Stimulated activated naive CD4-positive, alpha-beta T cell (primary cell): ENCODE results near the gene DENND1A.
A peak's percentile ranks its signal among the peaks of the same experiment; 100 is the strongest.
"Not testable (repeated sequence)": the region's sequence is repeated elsewhere in the genome, so short reads cannot be mapped to it uniquely, and the experiment has no call there.

Source experiments
- DNase-seq, 6 experiments: peaks; one replicate each; lab custom pipeline; 2025; lab: John Stamatoyannopoulos, UW

The DENND1A gene

DNA sequence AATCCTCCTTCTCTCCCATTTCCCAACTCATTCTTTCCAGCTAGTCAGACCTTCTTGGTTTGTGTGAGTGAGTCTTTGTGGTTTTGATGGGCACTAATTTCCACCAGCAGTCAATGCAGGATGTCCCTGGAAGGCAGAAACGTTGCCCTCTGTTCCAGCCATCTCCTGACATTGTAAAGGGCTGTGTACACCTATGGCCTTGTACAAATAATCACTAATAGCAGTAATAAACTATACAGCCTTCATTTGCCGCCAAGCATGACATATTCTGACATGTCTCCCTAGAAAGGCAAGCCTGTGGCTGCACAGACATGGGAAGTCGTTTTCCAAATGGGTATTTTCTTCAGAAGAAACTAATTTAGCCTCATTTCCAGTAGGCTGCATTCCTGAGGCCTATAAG lies 18.4 kb upstream of the DENND1A start:
- no peak for DNase-seq

DNA sequence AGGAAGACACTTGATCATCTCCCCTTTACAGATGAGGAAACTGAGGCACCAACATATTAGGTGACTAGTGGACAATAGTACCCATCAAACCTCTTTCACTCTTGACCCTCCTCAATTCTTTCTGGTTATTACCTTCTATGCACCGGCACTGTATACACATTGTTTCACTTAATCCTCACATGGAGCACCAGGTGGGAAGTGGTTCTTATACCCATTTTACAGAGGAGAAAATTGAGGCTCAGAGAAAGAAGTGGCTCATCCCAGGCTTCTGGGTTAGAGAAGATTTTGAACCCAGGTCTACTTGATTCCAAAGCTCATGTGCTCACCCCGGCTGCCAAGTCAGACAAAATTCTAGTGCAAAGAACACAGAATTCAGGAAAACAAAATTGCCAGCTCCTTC lies 17.4 kb upstream of the DENND1A start:
- DNase-seq, result no peak

DNA sequence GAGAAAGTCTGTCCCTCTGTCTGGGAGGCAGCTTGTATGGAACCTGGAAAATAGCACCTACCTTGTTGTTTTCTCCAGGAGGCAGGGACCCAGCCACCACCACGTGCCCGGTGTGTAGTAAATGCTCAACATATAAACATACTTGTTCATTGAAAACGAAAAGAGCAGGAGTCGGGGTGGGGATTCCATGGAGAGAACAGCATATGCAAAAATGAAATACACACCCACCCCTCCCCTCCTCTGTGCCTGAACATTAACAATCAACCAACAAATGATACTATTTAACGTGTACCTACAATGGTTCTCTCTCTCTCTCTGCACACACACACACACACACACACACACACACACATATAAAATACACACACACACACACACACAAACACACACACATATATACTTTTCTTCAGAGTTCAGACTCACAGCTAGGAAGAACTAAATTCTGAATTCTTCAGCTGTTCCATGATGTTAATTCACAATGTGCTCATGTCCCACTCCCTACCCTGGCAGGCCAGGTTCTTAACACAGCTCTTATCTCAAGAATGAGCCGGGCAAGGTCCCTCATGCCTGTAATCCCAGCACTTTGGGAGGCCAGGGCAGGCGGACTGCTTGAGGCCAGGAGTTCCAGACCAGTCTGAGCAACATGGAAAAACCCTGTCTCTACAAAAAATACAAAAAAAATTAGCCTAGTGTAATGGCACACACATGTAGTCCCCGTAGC lies 16.3 kb upstream of the DENND1A start:
- DNase-seq, result no peak

DNA sequence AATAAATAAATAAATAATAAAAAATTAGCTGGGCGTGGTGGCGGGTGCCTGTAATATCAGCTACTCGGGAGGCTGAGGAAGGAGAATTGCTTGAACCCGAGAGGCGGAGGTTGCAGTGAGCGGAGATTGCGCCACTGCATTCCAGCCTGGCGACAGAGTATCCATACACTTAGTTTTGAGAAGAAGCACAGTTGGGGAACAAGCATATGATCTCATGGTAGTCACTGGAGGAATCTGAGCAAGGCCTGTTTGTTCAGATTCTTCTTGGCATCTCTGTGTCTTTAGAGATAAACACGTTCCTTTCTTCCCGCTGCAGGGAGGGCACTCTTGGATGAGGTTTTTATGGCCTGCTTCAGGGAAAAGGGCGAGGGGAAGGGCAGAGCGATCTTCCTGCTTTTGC lies 15.6 kb upstream of the DENND1A start:
- DNase-seq, result no peak

DNA sequence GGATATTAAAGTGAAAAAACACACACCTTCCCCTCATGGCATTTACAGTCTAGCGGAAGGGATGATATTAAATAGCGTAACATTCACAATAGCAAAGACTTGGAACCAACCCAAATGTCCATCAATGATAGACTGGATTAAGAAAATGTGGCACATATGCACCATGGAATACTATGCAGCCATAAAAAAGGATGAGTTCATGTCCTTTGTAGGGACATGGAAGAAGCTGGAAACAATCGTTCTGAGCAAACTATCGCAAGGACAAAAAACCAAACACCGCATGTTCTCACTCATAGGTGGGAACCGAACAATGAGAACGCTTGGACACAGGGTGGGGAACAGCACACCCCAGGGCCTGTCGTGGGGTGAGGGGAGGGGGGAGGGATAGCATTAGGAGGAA lies 14.5 kb upstream of the DENND1A start:
- not testable (repeated sequence) for DNase-seq

DNA sequence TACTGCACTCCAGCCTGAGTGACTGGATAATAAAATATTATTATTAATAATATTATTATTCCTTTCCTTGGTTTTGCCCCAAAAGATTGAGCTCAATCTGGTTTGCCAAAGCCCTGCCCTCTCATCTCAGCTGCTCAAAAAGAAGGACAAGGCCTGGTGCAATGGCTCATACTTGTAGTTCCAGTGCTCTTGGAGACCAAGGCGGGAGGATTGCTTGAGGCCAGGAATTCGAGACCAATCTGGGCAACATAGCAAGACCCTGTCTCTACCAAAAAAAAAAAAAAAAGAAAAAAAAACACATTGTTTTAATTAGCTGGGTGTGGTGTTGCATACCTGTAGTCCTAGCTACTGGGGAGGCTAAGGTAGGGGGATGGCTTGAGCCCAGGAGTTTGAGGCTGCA lies 13.7 kb upstream of the DENND1A start:
- no peak for DNase-seq

DNA sequence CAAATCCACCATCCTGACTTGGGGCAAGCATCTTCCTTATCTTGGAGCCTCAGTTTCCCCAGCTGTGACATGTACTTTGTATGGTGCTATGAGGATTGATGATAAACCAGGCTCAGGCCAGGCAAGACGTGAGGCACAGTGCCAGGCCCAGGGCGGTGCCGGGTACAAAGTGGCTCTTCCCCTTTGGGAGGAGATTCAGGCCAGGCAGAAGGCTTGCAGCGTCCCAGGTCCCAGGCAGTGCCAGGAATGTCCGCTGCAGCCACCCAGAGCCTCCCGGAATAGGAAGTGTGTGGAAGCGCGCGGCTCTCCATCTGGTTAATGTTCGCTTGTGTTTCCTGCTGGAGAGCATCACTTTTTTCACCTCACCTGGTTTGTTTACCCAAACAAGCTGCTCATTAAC lies 12.6 kb upstream of the DENND1A start:
- DNase-seq, result no peak

DNA sequence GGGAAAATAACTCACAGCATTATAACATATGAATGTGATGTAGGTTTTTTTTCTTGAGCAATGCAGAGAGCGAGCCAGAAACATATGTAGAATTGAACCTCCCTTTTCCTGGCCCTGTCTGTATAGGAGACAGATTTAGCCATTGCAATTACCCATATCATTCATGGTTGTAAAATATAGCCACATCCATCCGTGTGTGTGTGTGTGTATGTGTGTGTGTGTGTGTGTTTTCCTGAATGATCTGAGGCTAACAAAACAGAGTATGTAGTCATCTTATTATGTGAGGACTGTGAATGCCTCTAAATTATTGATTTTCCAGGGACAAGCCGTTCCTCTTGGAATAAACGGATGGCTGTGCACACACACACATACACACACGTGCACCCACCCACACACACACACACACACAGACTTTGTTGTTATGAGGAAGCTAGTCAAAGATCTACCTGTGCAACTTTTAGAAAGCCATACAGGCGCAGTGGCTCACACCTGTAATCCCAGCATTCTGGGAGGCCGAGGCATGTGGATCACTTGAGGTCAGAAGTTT lies 11.7 kb upstream of the DENND1A start:
- no peak for DNase-seq

DNA sequence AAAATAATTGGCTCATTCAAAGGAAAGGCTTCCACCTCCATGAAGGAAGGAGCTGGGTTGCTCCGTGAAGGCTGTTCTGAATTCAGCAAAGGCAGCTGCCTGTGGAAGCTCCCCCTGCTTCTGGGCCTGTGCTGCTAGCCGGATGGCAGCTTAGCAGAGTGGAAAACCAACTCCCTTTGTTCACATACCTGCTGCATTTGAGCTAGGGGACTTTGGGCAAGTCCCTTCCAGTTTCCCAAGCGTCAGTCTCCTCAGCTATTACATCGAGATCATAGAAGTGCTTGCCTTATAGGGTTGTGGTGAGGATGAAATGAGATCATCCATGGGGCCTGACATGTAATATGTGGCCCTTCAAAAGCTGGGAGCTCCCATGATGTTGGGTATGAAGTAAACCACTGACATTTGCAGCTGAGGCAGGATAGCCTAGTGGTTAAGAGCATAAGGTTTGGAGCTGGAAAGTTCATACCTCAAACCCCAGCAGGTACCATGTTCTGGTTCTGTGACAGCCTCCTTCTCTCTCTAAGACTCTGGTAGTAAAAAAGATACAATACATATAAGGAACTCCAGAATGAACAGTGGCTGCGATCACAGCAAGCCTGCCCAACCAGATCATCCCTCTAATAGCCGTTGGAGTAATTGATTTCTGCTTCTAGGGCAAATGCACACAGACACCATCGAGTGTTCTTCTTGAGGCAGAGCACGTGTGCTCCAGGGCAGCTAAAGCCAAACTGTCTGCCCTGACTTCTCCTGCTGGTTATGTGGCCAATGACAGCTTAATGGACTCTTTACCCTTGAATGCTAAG lies 11.0 kb upstream of the DENND1A start:
- DNase-seq, result no peak

DNA sequence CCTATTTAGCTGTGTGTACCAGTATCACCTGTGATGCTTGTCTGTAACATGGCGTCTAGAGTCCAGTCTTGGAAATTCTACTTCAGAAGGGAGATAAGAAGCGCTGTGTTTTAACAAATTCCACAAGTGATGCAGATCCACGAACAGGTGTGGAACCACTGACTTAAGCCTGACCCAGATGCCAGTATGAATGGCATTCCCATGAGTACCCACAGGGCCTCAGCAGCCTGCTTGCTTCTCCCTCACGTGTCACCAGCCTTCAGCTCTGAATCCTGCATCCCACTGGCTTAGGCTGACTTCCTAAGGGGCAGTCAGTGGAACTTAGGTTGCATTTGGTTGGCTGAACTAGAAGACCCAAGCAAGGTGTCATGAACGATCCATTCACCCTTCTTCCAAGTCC lies 8.5 kb upstream of the DENND1A start:
- DNase-seq, result no peak

DNA sequence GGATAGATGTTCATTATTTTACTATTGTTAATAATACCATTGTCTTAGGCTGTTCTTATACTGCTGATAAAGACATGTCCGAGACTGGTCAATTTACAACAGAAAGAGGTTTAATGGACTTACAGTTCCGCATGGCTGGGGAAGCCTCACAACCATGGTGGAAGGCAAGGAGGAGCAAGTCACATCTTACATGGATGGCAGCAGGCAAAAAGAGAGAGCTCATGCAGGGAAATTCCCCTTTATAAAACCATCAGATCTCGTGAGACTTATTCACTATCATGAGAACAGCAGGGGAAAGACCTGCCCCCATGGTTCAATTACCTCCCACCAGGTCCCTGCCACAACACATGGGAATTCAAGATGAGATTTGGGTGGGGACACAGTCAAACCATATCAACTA lies 6.6 kb upstream of the DENND1A start:
- DNase-seq, result not testable (repeated sequence)

DNA sequence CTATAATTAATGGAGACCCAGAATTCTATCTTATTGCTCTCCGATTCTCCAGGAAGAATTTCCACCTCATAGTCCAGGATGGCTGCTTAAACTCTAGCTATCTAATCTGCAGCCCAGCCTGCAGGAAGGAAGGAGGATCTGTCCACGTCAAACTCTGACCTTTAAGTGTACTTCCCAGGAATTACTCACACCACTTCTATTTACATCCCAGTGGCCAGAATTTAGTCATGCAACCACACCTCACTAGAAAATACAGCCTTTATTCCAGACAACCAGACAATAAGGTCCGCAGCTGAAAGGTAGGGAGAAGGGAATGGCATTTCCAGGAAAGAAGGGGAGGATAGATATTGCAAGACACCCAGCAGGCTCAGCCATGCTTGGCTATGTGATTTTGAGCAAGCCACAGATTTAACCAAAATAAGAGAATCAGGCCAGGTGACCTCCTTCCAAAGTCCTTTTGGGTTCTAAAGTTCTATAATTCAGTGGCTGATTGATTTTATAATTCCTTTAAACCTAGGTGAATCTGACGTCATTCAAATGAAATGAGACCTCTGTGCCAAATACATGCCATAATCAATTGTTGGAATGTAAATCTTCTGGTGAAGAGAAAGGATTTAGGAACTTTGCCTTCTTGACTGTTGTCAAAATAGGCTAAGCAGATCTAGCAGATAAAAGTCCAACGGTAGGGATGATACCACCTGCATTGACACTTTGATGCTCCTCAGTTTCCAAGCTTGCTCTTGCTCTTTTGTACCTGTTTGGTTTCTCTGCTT lies 3.7 kb upstream of the DENND1A start:
- no peak for DNase-seq

DNA sequence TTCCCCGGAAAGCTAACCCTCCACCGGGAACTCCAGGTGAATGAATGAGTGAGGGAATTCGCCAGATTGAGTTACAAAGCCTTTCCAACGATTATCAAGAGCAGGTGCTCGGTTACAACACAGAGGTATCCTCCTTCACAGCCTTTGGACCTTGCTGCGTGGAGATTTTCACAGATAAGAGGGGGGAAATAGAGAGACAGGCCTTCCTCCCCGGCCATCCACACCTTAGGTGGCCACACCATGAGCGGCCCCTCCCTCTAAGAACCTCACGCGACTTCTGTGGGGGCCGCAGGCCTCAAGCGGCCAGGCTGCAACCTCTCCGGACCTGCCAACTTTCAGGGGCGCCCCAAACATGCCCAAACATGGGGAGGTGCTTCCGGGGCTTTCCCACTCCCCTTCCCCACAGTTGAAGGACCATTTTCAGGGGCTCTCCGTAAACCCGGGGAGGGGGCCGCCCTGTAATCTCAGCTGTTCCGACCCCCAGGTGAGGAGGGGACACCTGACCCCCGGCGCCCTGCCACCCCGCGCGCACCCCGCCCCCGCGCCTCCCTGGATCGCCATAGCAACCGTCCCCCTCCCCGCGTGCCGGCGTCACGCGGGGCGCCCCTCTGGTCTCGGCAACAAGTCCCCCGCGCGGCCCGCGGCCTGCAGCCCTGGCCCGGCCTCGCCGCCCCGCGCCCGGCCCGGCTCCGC lies 603 bp downstream of the DENND1A start:
- peak in 4 of 6 experiments; percentile 16 to 52 (median 36) for DNase-seq

DNA sequence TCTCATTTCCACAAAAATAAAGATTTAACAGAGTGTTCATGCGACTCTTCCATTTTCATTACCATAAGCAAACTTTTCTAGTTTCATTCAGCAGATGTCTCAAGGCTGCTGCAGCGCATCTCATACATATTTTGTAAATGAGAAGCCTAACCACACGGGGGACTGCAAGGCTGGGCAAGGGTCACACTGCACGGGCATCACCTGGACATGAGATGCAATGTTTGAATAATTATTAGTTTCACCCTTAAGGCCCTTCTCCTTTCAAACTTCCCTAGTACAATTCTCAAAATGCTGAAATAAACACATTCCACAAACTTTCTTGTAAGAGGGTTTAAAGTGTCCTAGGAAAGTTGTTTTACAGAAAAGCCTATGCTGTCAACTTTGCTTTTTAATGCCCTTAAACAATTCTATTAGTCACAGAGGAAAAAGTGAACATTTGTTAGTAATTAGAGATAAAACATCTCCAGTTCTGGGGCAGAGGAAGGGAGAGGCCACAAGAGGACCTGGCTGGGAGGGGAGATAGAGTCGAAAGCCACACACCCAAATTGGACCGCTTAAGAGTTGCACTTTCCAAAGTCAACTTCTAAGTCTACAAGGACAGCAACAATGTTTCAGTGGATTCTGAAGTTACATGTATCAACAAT lies 1.3 kb downstream of the DENND1A start:
- DNase-seq, result no peak

DNA sequence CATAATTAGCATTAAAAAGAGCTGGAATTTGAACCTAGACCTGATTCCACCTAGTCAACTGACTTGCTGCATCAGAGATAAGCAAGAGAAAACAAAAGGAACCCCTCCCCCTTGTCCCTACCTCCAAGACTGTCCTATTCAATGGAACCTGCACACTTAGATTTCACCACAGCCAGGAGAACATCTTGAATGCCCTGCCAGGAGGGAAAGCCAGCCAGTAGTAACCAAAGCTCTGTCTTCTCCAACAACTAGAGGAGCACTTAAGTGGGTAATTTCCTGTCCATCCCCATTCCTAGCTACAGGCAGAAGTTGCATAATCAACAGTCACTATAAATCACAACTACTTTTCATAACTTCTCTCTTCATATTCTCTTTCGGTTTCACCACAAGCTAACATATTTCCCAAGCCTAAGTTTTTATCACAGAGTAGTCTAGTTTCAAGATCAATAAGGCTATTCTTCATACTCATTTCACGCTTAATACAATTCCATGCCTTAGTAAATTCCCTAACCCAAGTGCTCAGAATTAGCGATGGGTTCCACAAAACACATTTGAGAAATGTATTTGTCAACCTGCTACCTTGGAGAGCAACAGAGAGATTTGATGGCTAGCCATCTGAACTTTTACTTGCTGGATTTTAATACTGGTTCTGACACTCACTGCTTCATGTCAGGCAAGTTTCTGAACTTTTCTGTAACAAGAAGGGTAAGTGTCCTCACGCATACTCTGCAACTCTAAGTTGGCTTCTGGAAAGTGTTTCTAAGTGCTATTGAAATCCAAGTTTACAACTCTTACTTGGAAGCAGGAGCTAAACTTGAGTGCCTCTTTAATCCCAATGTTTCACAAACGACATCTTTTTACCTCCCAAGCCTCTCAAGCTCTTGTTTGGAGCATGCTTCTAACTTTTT lies 2.0 kb downstream of the DENND1A start:
- no peak for DNase-seq

DNA sequence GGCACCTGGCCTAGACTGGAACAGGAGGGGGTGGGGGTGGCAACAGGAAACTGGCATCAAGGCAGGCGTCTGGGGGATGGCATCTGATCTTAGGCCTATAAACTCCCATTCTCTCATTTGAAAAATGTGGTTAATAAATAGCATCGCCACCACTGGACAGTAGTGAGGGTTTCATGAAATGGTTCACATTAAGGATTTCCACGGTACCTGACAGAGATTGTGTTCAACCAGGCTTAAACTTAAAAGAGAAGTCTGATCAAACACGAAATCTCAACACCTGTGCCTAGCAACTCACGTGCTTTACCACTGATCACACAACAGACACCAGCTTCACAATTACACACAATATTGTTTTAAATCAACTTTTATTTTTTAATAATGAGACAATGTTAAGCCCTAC lies 3.0 kb downstream of the DENND1A start:
- DNase-seq, result no peak

DNA sequence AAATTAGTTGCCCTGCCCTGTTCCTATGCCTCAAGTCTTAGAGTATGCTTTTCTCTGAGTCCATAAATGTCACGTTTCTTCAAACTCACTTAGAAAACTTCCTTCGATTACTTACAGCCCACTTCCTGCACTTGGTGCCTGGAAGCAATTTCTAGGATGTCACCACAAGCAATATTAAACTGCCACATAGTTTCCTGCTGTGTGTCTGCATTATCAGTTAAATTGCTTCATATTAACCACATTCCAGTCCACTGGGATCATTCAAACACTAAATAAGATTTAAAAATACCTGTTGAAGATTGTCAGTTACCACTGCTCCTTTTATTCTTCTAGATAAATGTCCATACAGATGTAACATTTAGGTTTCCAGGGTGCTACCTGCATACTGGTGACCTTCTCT lies 4.1 kb downstream of the DENND1A start:
- no peak for DNase-seq

DNA sequence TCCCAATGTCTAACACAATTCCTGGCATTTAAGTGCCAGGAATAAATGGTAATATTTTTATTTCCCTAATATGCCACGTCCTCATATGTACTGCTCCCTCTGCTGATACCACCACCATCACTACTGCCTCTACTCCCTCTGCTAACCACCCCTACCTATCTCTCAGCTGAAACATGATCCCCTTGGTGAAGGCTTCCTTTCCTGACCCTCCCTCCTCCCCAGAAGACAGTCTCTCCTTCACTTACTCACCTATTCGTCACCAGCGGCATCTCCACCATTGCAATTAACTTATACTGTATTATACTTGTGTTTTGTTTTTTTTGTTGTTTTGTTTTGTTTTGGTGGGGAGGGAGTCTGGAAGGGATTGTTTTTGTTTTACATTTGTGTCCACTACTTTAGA lies 4.8 kb downstream of the DENND1A start:
- no peak for DNase-seq

DNA sequence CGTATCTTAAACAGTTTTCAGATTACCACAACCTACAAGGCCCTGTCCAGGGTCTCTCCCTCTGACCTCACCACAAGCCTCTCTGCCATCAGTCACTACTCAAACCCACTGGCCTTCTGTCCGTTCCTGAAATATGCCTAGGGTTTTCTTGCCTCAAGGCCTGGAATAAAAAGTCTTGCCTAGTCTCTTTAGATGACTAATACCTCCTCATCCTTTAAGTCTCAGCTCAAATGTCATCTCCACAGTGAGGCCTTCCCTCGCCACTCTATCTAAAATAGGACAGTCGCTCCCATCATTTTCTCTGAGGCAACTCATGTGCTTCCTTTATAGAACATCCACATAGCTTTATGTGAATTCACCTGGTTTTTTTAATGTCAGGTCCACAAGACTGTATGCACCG lies 5.2 kb downstream of the DENND1A start:
- DNase-seq, result no peak

DNA sequence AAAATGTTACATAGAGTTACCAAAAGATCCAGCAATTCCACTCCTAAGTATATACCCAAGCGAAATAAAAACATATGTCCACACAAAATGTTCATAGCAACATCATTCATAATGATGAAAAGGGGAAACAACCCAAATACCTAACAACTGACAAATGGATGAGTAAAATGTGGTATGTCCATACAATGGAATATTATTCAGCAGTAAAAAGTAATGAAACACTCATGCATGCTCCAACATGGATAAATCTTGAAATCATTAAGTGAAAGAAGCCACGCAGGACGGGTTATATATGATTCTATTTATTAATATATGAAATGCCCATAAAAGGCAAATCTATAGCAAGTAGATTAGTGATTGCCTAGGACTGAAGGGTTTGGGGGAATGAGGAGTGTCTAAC lies 6.0 kb downstream of the DENND1A start:
- DNase-seq, result no peak
